Stimulated activated CD8-positive, alpha-beta memory T cell treated with anti-CD3 and anti-CD28 coated beads, Interleukin-12 subunit alpha, Interleukin-12 subunit beta, amount 100 ng/mL, for 4 hours (primary cell): Measurements from ENCODE around the gene LRP8.
"Not testable (repeated sequence)": the region's sequence is repeated elsewhere in the genome, so short reads cannot be mapped to it uniquely, and the experiment has no call there.

ENCODE experiments used
- DNase-seq: peaks from one replicate; pipeline ENCODE4 v3.0.0-alpha.2; 2020; ENCODE audit warnings: low read depth

Gene LRP8

DNA sequence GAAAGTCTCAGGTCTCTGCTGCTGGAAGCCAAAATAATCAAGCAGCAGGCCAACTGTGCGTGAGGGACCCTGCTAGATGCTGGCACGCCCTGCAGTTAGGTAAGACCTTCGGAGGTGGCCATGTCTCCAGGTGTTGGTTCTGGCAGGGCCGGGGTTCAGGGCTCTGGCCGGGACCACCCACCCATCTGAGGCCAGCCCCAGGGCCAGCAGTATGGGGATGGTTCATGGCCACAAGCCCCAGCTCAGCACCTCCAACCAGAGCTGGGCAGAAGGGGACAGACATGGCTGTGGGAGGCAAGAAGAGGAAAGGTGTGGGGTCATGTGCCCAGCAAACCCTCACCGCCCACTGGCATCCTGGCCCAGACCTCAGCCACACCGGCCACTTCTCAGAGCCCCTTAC lies 23.3 kb downstream of the LRP8 start:
- DNase-seq = no peak

DNA sequence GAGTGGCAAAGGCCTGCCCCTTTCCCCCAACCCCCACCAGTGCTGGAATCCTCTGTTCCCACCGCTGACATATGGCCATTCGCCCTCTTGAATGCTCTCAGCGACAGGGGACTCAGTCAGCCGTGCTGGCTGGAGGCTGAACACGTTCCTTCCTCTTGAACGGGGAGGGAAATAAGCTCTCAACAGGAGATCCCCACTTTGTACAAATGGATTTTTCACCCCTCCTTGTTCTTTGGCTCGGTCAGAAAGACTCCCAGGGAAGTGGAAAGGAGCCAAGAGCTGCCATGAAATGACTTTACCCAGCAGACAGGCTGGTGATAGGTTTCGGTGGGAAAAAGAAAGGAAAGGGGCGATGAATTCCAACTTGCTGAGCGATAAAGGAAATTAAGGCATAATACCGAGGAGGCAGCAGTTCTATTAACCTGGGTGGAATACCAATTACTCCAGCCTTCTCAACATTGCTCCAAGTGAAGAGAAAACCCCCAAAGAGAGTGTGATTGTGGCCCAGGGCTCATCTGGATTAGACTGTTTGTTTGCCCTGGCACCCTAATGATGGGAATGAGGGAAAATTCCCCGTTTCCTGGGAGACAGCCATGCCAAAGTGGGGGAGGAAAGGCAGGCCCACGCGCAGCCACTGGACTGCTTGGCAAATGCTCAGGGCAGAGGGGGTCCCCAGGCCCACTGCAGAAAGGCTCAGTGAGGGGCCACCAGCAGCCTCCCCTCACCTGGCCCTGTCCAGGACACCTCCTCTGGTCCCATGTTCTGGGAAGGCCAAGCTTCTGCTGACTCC lies 23.9 kb downstream of the LRP8 start:
- DNase-seq = no peak

DNA sequence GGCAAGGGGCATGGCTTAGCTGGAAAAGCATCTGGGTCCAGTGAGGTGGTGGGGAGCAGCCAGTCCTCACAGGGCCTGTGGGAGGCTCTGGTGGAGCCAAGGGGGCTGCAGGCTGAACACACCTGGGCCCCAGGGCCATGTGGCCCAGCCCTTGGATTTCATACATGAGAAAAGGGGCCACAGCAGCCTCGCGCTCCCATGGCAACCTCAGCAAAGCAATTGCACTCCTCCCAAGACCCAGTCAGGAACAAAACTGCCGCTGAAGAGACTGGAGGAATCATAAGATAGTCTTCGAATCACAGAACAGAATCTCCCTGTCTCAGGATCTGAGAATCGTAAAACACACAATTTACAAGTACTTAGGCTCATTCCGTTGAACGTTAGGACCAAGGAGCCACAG lies 24.6 kb downstream of the LRP8 start:
- DNase-seq = no peak

DNA sequence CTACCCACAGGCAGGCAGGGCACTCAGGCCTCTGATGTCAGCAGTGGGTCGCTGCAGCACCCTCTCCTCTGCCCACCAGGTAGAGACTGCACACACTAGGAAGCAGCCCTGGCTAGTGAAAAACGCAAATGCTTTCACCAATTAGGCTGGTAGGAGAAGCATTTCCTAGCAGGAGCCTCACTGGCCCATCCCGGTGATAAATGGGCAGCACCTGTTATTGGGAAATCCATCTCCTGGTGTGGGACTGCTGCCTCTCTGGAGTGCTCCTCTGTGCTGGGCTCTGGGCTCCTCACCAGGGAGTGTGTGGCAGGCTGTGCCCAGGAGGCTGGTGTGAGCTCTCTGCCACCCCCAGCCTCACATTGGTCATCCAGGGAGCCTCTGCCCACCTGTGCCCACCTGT lies 28.6 kb downstream of the LRP8 start:
- no peak for DNase-seq

DNA sequence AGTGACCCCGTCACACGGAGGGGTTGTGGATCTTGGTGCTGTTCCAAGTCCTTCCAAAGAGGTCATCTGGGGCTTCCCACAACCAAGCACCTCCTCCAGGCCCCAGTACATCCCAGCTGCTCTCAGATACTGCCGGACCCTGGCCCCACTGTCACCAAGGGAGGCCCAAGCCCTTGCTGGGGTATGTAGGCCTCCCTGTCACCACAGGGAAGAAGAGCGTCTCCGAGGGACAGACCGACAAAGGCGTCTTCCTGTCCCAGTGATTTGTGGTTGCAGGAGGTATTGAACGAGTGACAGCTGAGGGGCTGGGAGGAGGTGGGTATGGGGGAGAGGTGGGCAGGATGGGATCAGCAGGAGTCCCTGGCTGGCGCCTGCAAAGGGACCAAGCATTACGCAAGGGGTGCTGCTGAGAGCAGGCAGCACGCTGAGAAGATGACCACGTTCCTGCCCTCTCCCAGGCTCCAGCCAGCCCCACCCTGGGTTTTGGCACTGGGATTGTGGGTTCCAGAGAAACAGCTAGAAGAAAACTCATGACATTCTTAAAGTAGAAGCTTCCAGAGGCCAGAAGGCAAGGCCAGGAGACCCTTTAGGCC lies 29.7 kb downstream of the LRP8 start:
- DNase-seq = no peak

DNA sequence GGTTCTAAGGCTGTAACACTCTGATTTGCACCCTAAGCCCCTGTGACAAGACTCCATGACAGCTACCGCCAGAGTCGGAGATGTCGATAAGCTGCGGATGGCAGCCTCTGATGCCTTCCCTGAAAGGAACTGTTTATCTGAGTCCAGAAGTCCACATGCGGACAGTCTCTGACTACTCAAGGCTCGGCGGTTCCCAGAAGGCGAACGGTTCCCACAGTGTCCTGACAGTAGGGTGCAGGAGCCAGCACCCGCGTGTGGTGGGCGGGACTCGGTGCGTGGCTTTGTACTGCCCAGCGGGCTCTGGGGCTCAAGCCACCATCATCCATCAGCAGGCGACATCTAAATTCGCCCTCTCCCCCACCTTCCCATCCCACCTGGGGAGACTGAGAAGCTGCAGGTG lies 30.7 kb downstream of the LRP8 start:
- DNase-seq = no peak

DNA sequence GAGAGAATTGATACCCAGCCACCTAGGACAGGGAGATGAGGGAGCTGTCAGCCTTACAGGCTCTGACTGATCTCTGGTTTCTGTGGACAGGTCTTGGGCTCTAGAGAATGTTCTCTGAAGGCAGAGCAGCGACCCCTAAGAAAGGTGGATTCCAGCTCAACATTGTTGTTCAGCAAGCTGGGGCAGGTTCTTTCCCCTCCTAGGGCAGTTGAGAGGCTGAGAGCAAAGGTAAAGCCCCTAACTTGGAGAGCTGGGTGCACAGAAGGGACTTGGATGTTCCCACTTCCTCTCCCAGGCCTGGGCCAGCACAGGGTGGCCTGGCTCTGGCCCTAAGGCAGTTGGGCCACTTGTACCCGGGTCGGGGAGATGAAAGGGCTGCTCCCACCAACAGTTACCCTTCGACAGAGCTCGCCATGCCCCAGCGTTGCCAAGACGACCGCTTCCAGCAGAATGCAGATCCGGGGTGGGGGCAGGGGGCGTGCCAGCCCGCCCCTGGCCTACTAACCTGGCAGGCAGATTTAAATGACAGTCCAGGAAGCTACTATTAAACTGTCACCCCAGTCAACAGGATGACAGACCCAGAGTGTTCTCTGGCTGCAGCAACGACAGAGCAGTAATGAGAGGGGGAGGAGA lies 31.6 kb downstream of the LRP8 start:
- DNase-seq = no peak

DNA sequence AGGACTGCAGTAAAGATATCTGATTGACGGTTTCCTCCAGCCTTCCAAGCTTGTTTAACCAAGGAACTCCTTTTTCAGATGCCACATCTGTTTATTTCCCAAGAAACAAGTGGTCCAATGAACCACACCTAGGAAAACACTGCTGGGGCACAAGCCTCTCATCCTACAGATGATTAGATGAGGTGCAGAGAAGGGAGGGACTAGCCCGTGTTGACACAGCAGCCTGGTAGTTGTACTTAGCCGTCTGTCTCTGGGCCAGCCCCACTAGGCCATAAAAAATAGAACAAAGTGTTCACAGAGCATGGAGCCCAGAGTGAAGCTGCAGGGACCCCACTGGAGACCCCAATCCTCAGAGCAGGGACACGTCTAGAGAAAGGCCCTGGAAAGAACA lies 32.1 kb downstream of the LRP8 start:
- no peak for DNase-seq

DNA sequence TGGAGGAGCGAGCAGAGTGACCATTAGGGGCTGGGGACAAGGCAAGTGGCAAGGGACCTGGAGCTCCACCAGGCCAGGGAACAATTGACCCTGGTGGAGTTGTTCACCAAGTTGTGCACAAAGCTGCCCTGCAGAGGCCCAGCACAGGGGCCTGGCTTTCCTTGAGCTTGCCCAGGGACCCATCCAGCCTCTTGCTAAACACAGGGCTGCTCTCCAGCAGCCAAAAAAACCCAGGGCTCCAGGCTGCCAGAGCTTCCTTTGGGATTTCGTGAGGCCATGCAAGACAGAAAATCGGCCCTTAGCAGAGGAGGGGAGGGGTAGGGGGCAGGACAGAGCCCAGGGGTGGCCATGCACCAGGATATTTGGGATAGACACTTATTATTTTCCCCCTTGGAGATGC lies 32.6 kb downstream of the LRP8 start:
- no peak for DNase-seq

DNA sequence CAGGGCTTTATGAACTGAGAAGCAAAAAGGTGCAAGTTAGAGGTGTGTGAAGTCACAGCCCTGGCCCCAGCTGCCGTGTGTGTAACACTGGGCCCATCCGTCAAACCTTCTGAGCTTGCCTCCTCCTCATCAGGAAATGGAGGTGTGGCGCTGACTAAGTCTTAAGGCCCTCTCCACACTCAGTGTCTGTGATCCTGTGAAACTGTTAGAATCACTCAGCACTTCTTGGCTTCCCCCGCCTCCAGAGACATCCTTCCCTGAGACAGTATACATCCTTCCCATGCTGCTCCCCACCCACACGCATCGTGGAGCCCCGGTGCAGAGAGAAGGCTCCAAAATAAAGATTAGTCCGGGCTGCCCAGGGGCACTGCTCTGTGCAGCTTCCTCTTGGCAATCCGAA lies 33.3 kb downstream of the LRP8 start:
- DNase-seq = peak; percentile 6

DNA sequence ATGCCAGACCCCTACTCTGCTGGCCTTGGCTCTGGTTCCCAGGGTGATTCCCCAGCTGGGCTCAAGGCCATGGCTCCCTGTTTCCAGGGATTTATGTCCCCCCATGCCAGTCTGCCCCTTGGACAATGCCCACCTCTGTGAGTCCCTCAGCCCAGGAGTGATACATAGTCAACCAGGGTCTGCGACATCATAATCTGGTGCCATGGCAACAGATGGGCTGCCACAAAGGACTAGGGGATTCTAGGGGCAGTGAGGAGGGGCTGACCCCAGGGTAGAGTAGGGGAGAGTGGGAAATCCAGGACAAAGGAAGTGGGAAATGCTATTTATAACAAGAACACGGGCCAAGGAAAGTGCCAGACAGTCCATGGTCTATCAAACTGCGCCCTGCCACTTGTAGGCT lies 33.8 kb downstream of the LRP8 start:
- no peak for DNase-seq

DNA sequence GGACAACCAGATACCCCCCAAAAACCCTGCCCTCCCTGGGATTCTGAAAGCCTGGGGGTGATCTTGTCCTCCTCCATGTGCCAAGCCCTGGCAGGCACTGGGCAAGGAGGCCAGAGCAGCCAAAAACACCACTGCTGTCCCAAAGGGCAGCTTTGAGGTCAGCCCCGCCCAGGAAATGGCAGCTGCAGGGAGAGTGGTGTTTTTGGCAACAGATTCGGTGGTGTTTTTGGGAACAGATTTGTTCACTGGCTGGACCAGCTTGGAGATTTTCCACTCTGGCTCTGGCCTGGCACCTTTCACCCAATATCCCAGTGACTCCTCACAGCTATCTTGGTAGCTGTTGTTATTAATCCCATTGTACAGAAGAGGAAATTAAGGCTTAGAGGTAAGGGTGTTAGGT lies 34.7 kb downstream of the LRP8 start:
- DNase-seq = no peak

DNA sequence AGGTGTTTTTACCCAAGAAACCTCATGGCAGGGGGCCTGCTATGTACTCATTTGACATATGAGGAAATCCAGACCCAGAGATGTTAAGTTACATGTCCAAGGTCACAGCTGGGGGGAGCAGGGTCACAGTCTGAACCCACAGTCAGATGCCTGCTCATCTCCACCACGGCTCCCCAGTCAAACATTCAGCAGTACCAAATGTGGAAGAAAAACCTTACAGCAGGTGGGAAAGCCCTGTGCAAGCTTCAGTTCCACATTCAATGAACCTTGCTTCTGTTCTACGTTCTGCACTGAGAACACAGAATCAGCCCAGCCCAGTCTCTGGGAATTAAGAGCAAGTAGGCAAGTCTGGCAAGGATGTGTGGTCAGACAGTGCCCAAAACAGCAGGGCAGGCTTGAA lies 35.2 kb downstream of the LRP8 start:
- DNase-seq = no peak

DNA sequence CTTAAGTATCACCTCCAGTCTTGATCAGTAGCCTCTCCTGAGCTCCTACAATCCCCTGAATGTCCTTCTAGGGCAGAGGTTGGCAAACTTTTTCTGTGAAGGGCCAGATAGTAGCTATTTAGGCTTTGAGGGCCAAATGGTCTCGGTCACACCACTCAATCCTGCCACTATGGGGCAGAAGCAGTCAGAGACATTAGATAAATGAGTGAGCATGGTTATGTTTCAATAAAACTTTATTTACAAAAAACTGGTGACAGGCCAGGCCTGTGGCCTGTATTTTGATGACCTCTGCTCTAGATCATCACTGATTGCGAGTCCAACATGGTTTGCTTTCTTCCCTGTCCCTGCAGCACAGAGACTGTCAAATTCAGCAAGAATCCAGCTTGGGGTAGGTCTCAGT lies 36.3 kb downstream of the LRP8 start:
- no peak for DNase-seq

DNA sequence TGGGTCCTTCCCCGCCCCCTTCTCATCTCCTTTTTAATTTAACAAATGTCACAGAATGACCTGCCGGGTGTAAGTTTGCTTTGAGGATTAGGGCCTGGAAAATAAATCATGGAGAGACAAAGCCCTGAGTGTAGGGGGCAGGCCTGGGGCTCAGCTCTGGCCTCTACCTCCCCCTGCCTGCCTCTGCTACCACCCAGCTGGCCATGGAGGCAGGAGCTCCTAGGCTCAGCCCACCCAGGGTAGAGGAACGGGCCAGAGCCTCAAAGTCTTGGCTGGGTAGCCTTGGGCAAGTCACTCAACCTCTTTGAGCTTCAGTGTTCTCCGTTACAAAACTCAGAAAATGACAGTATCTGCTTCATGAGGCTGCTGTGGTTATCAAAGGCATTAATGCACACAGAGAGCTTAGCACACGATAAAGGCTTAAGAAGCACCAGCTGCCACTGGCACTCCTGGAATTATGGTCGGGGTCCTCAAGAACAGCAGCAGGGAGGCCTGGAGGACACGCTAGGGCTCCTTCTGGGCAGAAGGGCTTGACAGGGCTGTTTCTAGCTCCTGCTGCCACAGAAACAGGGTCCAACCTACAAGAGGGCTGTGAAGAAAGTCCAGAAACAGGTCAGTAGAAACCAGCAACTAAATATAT lies 39.0 kb downstream of the LRP8 start:
- DNase-seq = no peak

DNA sequence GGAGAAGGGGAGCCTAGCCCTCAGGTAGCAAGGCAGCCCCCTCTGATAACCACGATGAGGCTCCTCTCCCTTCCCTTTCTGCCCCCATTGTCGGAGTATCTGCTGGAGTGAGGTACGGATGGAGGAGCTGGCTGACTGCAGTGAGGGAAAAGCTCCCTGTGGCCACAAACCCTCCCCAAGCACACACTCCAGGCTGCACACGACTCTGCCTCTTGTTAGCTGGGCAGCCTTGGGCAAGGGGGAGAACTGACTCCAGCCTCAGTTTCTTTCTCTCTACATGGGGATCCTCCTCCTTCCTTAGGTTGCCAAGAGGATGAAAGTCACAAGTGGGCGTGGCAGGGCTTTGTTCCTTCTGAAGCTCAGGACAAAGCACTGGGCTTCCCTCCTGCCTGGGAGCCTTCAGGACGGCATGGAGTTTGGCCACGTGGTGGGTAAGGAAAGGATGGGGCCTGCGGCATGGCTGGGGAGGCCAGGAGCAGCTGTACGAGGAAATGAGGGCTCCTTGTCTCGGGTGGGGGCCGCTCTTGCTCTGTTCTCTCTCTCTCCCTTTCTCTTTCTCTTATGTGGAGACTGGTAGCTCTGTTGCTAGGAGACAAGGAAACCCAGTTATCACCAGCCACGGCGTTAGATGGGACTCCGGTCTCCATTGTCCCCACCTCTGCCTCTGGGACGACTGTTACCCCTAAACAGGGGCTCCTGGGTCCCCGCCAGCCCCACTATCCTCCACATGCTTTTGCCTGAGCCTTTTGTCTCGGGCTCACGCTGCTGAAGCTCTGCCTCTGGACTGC lies 39.7 kb downstream of the LRP8 start:
- DNase-seq = no peak

DNA sequence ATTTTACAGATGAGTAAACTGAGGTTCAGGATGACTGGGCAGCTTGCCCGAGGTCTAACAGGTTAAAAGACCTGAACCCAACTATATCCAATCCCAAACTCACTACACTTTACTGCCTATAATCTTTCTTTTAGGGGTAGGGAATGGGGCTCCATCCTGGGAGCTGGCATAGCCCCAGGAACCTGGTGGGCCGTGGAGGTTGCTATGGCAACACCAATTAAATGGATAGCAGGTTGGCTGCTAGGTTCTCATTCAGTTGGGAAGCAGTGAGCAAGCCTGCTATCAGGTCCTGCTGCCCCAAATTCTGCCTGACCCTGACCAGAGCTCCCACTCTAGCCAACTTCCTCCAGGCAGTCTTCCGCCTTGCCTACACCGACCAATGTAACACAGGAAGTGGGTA lies 40.9 kb downstream of the LRP8 start:
- no peak for DNase-seq

DNA sequence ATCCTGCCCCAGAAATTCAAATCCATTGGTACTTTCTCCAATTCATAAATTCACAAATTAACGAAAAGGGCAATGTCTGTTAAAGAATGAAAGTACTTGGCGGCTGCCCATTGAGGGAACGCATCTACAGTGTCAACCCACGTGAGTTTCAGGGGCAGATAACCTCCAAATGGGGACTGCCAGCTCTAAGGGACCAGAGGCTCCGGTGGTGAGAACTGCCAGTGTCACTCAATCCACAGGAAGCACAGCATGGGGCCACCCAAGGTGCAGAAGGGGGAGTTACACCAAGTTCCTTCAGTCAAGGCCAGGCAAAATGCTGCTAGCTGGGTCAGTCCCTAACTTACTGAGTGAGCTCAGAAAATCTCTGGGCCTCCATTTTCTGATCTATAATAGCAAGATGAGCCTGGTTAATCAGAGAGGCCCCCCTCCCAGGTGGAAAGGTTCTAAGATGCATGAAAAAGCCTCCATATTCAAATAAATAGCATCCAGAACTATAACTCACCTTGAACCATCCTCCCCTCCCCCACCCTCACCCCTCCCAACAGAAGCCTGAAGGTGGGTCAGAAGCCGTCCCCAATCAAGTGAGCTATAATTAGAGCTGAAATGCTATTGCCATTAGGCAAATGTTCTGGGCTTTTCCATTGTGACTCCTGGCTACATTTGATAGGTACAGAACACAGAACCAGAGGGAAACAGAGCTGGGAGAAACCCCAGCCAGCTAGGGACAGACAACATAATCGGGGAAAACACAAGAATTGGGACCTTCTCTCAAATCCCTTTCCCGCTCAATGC lies 41.7 kb downstream of the LRP8 start:
- no peak for DNase-seq

DNA sequence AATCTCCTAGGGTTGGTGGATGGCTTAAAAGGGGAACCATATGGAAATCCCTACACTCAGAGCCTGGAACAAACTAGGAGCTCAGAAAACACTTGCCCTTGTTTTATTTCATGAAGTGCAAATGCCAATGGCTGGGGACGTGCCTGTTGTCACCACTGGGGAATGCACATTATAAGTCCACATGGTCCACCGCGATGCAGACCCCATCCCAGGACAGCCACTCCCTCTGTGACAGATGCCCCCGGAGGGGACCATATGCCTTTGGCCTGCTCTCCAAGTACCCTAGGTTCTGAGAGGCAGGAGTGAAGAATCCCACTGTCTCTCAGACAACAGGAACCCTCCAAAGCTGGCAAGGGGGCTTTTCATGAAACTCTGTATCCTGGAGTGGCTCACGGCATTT lies 42.3 kb downstream of the LRP8 start:
- DNase-seq = no peak

DNA sequence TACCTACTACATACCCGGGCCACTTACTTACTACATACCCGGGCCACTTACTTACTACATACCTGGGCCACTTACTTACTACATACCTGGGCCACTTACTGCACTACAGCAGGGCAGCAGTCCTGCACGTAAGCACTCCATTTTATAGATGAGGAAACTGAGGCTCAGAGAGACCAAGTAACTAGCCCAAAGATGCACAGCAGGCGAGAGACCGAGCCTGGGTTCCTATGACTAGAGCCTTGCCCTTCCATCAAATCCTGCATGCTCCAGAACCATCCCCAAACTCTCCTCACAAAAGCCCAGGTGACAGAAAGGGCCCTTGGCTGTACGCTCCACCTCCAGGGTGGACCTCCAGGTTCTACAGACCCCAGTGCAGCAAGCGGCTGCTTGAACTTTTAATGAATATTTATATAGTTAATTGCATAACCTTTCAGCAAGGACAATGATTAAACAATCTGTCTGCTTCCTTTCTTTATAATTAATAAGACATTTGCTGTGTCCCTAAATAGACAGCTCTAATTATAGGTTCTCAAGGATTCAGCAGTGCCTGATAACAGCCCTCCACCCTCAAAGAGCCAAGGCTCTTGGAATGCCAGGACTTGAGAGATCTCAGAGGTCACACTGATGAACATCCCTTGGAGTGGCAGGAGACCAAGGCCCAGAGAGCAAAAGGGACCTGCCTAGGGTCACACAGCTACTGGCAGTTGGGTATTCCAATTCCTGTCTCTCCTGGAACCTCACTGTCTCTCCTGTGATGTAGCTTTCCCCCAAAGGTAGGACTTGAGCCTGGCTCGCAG lies 43.4 kb downstream of the LRP8 start:
- DNase-seq = no peak

DNA sequence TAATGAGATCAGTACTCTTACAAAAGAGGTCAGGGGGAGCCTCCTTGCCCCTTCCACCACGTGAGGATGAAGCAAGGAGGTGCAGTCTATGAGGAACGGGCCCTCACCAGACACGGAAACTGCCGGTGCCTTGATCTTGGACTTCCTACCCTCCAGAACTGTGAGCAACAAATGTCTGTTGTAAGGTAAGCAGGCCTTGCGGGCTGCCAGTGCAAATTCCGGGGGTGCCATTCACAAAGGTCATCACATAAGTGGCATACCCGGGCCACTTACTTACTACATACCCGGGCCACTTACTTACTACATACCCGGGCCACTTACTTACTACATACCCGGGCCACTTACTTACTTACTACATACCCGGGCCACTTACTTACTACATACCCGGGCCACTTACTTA lies 44.7 kb downstream of the LRP8 start:
- DNase-seq = not testable (repeated sequence)
